ENCODE results near the gene SGSH. TPM values are rescaled to one million over a fixed set of nuclear protein-coding genes. Genes with fewer than 3 reads are reported as not detected.
A peak's percentile ranks its signal among the peaks of the same experiment; 100 is the strongest.
"Not testable (repeated sequence)": the region's sequence is repeated elsewhere in the genome, so short reads cannot be mapped to it uniquely, and the experiment has no call there.

Gene SGSH
- total RNA-seq, 1 donor from 2014 or later = 5.8 TPM

DNA sequence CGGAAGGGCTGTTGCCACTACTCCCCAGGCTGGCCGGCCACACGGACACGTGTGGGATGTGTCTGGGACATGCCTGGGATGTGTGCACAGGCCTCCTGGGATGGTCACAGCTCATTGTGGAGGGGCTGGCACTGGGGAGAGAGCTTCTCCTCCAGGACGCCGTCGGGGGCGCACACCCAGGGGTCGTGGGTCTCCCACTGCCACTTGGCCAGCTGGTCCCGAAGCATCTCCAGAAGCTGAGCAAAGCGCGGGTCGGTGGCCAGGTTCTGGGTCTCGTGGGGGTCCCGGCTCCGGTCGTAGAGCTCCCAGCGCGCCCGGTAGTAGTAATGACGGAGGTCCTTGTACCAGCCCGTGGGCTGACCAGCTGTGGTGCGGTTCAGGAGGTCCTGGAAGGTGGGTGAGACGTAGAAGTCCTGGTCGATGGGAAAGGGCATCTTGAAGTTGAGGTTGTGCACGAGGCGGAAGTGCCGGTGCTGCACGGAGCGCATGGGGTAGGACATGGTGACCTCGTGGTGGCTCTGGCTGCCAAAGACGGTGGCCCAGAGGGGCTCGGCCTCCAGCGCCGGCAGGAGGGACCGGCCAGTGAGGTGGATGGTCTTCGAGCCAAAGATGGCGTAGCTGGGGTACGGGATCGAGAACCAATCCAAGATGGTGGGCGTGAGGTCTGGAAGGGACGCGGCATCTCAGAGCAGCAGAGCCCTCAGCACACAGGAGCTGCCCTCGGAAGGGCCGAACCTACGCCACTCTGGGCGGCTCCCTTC, 9.6 kb downstream of the SGSH start:
- DNase-seq (ENCODE audit: low spot score) = no peak

DNA sequence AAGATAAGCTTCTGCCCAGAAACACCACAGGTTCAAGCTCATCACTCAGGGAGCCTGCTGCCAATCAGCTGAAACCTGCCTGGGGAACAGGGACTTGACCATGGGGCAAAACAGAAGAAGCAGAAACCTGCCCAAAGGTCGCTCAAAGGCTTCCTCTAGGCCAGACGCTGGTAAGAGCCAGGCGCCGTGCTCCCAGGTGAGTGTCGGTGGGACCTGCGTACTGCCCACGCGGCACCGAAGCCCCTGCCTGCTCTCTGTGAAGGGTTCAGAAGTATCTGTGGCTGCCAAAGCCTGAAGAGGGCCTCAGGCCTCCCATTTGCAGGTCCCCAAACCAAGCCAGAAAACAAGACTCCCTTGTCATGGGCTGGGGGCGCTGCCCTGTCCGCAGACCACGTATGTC, 10.4 kb downstream of the SGSH start:
- DNase-seq (ENCODE audit: low spot score) = no peak

DNA sequence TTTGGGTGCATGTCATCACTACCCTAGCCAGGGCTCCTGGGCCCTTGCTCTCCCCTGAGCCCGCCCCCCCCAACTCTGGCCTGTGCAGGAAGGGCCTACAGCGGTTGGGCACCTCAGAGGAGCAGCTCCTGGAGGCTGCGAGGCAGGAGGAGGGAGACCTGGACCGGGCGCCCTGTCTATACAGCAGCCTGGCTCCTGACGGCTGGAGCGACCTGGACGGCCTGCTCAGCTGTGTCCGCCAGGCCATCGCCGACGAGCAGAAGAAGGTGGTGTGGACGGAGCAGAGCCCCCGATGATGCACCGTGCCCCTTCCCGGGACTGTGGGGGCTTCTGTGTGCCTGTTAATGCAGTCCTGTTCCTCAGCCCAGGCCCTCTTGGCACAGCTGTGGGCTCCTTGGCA, 12.1 kb downstream of the SGSH start:
- DNase-seq (ENCODE audit: low spot score) = no peak

DNA sequence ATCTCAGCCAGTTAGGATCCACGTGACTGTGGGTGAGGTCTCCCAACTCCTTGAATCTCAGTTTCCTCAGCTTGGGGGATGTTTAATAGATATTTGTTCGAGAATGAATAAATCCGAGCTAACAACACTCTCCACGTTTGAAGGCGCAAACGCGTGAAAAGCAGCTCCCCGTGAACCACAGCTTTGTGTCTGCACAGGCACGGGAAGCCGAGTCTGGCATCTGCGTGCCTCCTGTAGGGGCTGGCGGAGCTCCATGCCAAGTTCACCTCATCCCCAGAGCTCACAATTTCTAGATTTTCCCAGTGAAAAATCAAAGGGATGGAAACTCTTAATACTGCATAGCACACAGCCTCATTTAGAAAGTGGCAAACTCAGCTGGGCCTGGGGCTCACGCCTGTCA, 14.3 kb downstream of the SGSH start:
- no peak for DNase-seq (ENCODE audit: low spot score)

DNA sequence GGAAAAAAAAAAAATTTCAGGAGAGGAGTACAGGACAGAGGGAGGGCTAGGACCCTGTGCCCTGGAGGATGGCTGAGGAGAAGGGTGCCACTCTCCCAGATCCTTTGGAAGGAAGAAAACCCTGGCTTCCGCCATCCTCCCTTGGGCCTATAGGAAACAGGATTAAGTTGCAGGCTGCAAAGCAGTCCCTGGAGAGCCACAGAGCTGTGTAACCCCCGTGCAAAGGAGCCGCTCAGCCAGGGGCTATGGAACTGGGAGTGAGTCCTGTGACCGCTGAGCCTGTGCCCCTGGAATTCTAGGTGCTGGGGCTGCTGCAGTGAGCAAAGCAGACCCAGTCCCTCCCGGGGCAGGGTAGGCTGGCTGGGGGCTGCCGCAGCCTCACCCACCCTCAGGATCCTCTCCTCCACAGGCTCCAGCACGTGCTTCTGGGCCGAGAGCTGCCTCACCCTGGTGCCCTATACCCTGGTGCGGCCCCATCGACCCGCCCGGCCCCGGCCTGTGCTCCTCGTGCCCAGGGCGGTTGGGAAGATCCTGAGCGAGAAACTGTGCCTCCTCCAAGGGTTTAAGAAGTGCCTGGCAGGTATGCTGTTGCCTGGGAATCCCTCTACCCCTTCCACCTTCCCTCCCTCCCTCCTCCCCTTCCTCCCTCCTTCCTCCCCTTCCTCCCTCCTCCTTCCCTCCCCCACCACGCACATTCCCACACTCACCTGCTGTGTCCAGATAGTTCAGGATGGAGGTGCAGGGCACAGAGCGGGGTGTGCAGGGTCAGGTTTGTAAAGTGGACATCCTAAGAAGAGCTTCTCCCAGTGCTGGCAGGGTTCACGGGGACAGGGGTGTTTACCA, 15.3 kb downstream of the SGSH start:
- no peak for DNase-seq (ENCODE audit: low spot score)

DNA sequence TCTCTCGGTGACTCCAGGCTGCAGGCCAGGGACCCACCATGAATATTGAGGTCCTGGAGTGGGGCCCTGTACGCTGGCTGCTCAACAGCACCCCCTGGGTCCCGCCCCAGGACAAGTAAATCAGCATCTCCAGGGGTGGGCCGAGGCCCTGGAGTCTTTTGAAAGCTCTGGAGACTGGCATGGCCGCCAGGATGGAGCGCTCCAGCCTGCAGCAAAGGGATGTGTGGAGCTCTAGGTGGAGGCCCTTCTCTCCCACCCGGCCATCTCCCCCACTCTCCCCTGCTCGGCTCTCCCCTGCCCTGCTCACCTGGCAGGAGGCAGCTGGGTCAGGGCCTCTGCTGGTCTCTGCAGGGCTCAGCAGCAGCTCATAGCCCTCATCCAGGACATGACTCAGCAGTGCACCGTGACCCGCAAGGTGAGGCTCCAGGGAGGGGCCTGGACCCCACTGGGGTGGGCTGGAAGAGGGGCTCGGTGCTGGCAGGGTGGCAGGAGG, 16.6 kb downstream of the SGSH start:
- no peak for DNase-seq (ENCODE audit: low spot score)

DNA sequence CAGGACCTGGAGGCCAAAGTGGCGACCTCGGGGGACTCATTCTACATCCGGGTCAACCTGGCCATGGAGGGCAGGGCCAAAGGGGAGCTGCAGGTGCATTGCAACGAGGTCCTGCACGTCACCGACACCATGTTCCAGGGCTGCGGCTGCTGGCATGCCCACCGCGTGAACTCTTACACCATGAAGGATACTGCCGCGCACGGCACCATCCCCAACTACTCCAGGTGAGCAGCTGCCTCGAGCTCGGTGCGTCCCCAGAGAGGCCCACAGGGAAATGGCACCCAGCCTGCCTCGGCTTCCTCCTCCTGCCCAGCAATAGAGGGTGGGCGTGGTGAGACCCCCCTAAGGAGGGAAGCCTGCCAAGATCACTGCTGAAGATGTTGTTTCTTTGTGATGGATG, 17.9 kb downstream of the SGSH start:
- no peak for DNase-seq (ENCODE audit: low spot score)

DNA sequence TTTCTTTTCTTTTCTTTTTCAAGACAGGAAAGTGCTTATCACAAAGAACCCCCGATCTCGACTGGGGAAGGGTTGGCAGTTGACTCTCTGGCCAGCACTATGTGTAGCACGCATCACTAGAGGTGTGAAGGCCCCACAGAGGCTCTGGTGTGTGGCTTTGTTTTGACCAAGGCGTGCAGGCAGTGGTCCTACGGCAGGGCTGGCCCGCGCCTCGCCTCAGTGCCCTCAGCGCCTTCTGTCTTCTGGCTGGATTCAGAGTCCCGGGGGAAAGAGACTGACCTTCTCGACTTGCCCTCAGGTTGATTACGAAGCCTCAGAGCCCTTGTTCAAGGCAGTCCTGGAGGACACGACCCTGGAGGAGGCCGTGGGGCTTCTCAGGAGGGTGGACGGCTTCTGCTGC, 18.7 kb downstream of the SGSH start:
- no peak for DNase-seq (ENCODE audit: low spot score)

DNA sequence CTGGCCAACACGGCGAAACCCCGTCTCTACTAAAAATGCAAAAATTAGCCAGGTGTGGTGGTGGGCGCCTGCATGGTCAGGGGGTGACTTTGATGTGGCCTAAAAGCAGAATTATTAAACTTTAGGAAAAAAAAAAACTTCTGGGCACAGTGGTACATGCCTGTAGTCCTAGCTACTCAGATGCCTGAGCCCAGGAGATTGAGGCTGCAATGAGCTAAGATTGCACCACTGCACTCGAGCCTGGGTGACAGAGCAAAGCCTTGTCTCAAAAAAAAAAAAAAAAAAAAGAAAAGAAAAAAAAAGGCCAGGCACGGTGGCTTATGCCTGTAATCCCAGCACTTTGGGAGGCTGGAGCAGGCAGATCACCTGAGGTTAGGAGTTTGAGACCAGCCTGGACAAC, 20.8 kb downstream of the SGSH start:
- not testable (repeated sequence) for DNase-seq (ENCODE audit: low spot score)

DNA sequence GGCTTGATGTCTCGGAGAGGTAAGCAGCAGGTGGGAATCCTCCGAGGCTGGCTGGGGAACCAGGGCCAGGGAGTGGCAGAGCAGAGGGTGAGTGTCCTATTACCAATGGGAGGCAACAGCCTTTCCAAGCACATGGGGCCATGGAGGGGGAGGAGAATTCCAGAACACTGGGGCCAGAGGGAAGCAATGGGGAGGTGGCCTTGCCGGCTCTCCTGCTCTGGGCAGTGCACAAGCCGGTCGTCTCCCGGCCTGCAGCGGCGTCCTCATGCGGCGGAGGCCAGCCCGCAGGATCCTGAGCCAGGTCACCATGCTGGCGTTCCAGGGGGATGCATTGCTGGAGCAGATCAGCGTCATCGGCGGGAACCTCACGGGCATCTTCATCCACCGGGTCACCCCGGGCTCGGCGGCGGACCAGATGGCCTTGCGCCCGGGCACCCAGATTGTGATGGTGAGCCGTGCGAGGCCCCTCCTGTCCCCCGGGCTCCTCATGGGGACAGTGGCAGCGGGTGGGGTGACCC, 21.9 kb downstream of the SGSH start:
- peak; percentile 39 for DNase-seq (ENCODE audit: low spot score)

DNA sequence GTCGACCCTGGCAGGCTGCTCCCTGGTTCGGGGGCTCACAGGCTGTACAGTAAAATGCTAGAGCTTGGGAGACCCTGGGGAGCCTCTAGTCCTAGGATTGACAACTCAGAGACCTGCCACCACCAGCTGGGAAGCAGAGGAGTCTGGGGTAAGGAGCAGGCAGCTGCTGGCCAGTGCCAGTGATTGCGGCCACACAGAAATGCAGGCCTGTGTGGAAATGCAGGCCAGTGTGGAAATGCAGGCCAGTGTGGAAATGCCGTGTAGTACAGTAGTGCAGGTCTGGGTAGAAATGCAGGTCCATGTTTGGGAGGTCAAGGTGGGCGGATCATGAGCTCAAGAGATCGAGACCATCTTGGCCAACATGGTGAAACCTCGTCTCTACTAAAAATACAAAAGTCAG, 23.5 kb downstream of the SGSH start:
- DNase-seq (ENCODE audit: low spot score) = no peak

DNA sequence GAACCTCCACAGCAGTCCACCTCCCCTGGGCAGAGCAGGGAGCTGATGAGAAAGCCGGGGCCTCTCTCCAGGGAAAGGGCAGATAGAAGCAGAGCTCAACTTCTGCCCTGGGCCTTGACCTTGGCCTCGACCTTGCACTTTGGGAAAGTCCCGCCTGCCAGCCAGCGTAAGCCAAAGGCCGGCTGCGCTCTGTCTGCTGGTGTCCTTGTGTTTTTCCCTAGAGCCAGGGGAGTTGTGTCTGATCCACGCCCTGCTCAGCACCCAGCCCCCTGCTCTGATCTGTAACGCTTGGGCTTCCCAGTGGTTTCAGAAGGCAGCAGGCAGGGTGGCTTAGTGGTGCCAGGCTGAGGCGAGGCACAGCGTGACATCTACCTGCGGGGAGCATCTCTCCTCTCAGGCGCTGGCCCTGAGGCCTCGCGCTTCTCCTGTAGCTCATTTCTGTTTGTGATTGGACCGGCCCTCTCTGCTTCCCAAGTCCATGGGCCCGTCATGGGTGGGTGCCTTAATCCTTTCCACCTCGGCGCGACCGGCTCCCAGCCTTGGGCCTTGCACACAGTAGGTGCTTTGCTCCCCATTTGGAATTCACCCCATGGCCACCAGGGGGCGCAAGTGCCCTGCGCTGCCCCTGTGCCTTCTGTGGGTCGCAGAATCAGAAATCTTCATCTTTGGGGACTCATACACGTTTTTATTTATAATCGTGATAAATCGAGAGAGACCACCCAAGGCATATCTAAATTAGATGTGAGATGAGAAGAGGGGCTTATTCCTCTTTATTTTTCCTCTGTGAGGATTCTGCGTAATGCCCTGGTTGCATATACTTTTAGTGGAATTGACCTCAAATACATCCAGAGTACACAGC, 24.2 kb downstream of the SGSH start:
- DNase-seq (ENCODE audit: low spot score) = no peak

DNA sequence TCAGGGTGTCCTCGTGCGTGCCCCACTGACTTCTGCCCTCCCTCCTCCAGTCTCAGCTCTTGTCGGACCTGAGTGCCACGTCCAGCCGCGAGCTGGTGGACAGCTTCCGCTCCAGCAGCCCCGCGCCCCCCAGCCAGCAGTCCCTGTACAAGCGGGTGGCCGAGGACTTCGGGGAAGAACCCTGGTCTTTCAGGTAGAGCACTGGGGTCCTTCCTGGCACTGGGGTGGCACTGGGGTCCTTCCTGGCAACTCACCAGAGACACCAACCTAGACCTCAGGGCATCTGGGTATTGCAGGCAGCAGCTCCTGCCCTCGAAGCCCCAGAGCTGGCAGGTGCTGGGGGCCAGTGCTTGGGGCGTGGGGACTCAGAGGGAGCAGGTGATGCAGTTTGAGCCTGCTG, 25.0 kb downstream of the SGSH start:
- no peak for DNase-seq (ENCODE audit: low spot score)

DNA sequence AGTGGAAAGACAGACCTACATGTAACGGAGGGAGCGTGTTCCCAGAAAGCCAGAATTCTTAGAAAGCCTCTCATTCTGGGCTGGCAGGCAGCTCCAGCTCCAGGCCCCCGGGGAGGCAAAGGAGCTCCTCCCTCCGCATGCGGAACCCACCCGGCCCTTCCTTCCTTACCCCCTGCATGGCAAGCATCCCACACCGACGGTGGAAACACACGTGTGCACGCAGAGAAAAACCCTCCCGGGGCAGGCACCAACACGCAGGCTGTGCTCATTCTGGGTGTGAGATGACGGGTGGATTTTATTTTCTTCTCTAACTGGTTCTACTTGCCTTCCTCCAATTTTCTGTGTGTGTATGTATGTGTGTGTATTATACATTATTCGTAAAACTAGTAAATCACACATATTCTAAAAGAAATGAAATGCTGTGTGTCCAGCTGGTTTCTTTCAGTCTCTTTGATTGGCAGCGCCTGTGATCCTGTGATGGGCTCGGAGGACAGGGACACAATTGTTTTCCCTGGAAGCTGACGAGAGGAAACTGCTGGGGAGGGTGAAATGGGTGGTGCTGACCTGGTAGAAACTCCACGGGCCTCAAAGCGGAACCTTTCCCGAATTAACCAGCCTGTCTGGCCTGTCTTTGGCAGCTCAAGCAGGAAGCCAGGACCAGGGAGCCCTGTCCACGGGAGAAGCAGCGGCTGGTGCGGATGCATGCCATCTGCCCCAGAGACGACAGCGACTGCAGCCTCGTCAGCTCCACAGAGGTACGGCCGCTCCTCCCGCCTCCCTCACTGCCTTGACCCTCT, 28.1 kb downstream of the SGSH start:
- DNase-seq (ENCODE audit: low spot score) = peak; percentile 65

DNA sequence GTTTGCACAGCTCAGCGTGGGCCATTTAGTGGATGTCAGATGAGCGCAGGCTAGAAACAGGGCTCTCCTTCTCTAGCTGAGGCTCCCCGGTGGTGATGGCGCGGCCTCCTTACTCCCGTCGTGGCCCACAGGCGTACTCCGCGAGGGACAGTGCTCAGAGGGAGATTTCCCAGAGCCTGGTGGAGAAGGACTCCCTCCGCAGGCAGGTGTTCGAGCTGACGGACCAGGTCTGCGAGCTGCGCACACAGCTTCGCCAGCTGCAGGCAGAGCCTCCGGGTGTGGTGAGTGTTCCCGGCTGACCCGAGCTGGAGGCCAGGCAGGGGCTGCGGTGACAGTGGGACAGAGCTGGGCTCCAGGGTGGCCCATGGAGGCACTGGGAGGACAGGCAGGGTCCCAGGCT, 28.9 kb downstream of the SGSH start:
- DNase-seq (ENCODE audit: low spot score) = no peak

DNA sequence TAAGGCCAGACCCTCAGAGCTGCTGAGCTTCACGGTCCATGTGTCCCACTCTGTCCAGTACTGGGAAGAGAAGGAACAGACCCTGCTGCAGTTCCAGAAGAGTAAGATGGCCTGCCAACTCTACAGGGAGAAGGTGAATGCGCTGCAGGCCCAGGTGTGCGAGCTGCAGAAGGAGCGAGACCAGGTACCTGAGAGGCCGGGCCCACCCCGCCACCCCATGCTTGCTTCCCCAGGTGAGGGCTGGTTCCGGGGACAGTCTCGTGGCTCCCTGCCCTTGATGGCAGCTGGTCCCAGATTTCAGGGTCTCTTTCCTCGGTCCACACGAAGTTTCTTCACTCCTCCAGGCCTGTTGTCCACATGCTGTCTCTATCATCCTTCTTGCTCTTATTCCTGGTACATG, 29.4 kb downstream of the SGSH start:
- no peak for DNase-seq (ENCODE audit: low spot score)

DNA sequence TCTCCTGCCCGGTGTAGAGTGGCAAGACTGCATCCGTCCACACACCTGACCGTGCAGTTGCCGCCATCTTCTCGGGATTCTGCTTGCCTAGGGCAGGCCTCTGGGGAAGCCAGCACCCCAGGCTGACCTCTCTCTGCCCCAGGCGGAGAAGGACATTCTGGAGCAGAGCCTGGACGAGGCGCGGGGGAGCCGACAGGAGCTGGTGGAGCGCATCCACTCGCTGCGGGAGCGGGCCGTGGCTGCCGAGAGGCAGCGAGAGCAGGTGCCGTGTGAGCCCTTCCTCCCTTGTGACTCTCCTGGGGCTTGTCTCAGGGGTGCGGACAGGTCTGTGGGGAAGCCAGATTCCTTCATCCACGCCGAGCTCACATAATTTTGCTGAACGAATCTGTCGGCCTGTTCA, 30.5 kb downstream of the SGSH start:
- no peak for DNase-seq (ENCODE audit: low spot score)

DNA sequence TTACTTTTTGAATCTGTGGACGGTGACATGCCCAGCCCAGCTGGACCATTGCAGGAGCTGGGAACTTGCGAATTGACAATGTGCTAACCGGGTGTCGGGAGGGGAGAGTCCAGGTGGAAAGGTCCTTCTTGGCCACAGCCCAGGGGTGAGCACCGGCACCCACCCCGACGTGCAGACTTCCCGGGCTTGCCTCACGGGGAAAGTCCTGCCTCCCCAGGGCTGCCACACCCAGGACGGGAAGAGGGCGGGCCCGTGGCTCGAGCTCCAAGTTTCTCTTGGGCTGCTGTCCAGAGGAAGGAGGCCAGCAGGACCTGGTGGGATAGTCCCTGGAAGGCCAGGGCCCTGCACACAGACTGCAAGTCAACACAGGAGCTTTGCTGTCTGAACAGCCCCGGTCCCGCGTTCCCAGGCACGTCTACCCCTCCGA, 32.6 kb downstream of the SGSH start:
- no peak for DNase-seq (ENCODE audit: low spot score)

DNA sequence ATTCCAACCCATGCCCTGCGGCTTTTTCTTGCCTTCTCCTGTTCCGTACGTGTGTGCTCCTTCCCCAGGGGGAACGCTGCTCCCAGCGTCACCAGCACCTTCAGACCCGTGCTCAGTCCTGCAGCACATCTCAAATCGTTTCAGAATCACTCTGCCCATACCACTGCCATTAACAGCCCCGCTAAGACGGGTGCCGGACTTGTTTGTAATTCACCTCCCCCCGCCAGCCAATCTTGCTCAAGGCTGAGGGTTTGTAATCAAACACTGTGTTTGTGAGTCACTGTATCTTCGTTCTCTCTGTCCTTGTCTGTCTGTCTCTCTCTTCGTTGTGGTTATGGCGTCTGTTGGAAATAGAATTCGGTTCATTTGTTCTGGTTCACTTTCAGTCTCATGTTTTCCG, 33.0 kb downstream of the SGSH start:
- no peak for DNase-seq (ENCODE audit: low spot score)

DNA sequence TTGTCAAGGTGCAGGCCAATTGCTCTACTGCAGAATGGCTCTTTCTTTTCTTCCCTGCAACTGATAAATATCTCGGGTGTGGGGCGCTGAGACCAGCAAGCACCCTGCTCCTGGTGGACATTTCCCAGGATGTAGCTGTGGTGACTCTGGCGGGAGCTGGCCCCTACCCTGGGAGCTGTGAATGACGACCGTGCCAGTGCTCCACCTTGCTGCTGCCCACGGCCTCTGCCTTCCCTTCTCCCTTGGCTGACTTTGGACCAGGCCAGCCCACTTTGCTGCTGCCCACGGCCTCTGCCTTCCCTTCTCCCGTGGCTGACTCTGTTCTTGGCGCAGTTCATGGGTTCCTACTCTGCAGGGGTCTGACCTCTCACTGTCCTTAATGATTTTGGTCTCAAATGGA, 34.2 kb downstream of the SGSH start:
- DNase-seq (ENCODE audit: low spot score) = no peak

DNA sequence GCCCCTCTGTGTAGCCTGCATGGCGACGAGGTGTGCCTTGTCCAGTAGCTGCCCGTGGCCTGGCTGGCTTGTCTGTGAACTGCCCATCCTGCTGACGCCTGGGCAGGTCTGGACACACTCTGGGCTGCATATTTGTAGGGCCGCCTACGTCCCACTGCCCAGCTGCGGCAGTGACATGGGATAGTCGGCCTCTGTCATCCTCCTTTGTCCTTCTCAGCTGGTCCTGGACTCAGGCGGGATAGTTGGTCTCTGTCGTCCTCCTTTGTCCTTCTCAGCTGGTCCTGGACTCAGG, 35.8 kb downstream of the SGSH start:
- DNase-seq (ENCODE audit: low spot score) = no peak
